Measurements from ENCODE around the gene SEMA6B.

SEMA6B gene

DNA sequence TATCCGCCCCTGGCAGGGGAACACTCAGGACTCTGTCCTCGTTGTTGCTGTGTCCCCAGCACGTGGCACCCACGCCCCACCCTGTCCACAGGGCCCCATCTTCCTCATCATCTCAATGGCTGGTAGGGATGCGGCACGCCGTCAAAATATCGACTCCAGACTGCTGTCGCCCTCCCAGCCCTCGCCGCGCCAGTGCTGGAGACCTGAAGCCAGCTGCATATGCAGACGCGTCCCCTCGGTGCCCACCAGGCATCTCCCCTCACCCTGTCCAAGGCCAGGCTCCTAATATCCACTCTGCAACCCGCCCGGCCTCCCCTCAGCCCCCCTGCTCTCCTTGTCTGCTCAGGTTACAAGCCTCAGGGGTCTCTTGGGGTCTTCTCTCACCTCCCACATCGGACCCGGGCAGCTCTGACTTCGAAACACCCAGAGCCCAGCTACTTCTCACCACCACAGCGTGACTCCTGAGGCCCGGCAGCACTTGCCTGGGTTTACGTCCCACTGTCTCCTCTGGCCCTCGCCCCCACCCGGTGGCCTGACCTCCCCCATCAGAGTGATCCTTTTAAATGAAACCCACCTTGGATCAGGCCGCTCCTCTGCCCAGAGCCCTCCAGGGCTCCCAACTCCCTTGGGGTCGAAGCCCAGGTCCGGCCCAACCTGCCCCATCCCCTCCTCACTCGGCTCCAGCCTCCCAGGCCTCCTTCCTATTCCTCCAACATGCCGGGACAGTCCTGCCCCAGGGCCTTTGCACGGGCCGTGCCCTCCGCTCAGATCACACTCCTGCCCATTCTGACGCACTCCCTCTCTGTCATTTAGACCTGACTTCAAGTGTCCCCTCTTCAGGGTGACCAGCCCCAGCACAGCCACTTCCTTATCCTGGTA, 53.7 kb downstream of the SEMA6B start:
- TF ChIP-seq, protein P1, sequence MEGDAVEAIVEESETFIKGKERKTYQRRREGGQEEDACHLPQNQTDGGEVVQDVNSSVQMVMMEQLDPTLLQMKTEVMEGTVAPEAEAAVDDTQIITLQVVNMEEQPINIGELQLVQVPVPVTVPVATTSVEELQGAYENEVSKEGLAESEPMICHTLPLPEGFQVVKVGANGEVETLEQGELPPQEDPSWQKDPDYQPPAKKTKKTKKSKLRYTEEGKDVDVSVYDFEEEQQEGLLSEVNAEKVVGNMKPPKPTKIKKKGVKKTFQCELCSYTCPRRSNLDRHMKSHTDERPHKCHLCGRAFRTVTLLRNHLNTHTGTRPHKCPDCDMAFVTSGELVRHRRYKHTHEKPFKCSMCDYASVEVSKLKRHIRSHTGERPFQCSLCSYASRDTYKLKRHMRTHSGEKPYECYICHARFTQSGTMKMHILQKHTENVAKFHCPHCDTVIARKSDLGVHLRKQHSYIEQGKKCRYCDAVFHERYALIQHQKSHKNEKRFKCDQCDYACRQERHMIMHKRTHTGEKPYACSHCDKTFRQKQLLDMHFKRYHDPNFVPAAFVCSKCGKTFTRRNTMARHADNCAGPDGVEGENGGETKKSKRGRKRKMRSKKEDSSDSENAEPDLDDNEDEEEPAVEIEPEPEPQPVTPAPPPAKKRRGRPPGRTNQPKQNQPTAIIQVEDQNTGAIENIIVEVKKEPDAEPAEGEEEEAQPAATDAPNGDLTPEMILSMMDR (conservative IDR thresholded peaks at IDR 0.05; ENCODE audit: low read depth, low read length), result no peak

DNA sequence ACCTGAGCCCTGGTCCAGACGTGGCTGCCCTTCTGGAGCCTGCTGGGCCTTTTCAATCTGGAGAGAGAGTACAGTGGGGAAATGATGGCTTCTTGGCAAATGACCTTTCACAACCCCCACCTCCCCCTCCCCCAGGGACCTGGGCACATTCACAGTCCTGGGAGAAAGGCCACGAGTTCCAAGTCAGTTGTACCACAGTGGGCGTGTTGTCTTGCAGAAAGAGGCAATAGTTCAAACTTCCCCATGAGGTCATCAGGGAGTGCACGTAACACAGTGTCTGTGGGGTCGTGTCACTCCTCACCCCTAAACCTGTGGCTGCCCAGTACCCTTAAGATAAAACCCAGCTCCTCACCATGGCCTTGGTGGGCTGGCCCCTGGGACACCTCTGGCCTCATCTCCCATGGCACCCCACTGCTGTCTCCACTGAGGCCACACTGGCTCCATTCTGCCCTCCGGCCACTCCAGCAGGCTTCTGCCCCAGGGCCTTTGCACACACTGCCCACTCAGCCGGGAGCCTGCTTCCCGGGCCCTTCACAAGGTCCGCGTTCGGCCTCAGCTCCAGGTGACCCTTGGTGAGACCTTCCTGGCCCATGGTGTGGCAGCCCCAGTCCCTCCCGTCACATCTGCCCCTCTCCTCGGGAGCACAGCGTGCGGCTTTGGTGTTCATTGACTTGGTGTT, 54.5 kb downstream of the SEMA6B start:
- H3K4me3 ChIP-seq (ENCODE audit: low read depth, low read length), result no peak overlapping the region
- TF ChIP-seq, protein P1 (conservative IDR thresholded peaks at IDR 0.05; ENCODE audit: low read depth, low read length), result no peak
- no peak for DNase-seq (ENCODE audit: low read depth)

More for the DNA sequence above, 53.7 kb downstream of the SEMA6B start:
- DNase-seq (ENCODE audit: low read depth), result no peak
- no peak overlapping the region for H3K4me3 ChIP-seq (ENCODE audit: low read depth, low read length)

DNA sequence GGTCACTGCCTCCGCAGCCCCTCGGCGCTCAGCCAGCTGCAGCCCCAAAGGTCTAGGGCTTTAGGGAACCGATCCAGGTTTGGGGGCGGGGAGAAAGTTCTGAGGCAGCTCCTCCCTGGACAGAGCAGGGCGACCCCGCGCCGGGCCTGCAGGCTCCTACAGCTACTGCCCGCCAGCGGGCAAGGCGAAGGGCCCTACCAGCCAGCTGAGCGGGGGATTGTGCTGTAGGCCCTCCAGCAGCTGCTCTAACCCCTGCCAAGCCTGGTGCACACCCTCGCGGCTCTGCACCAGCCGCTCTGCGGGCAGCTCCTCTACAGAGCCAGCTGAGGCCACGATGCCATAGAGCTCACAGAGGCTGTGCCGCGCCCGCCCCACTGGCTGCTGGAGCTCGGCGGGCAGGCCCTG, 55.2 kb downstream of the SEMA6B start:
- no peak overlapping the region for H3K4me3 ChIP-seq (ENCODE audit: low read depth, low read length)
- TF ChIP-seq, protein P1 (conservative IDR thresholded peaks at IDR 0.05; ENCODE audit: low read depth, low read length), result no peak
- DNase-seq (ENCODE audit: low read depth), result no peak

DNA sequence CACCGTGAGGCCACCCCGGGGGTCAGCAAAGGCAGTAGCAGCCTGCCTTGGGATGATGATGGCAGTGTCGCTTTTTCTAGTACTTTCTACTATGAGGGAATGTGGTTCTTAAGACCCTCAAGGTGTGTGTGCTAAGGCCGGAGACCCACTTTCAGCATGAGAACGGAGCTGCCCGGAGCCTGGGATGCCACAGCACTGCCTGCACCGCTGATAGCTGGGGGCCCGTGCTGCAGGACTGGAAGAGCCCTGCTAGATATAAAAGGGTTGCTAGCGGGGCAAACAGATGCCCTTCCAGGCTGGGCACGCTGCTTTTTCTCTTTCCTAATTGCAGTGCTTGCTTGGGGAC, 55.7 kb downstream of the SEMA6B start:
- H3K4me3 ChIP-seq (ENCODE audit: low read depth, low read length), result no peak overlapping the region
- DNase-seq (ENCODE audit: low read depth), result no peak

DNA sequence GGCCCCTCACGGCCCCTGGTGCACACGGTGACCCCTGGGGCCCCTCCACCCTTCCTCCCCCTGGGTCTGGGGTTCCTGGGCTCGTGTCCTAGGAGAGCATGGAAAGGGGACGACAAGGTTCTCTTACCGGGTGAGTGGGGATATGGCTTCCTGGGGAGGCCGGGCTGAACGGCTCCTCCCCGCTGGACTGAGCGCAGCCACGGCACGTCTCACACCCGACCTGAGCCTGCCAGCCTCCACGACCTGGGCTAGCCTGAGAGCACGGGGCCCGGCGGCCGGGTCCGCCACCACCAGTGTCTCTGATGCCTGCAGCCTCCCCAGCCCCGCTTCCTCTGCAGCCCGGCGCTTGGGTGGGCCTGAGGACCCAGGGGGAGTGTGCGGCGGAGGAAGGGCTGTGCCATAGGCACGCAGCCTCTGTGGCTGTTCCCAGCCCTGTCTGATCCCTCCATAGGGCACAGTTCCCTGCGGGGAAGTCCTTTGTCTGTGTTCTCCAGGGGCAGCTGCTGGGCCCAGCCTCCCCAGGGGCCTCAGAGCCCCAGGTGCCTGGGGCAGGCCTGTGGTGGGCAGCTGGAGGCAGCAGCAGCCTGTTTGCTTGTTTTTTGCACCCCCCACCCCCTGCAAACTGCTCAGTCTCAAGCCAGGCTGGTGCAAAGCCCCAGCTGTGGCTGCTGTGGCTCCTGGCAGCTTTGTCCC, 56.2 kb downstream of the SEMA6B start:
- DNase-seq (ENCODE audit: low read depth), result no peak

More for the DNA sequence above, 55.7 kb downstream of the SEMA6B start:
- TF ChIP-seq, protein P1 (conservative IDR thresholded peaks at IDR 0.05; ENCODE audit: low read depth, low read length), result no peak

DNA sequence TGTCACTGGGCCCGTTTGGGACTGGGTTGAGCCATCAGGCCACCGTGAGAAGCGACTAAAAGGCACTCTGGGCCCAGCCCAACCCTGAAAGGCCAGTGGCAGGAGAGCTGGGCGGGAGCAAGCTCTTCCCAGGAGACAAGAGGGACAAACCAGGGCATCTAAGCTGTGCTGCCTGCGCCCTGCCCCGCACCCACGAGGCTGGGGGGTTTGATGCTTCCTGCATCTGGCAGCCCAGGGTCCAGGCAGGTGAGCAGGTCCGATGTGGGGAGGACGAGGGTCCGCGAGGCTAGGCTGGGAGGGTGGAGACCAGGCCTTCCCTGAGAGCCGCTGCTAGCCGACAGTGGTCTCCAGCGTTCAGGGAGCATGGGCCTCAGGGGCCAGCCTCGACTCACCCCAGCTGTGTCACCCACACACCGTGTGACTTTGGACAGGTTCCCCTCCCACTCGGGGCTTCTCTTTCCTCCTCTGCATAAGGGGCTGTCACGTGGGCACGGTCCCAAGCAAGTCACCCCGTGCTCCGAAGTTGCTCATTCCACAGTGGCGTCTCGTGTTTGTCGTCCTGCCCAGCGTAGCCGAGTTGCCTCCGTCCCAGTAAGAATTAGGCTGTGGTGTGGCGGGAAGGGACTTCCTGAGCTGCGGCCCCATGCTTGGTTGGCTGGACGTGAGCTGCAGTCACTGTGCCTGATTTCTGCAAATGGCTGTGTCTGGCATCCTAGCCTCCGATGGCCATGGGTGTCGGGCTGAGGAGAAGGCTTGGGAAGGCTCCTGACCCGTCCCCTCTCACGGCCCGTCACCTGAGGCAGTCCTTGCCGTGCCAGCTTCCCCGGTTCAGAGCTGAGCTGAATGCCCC, 57.0 kb downstream of the SEMA6B start:
- DNase-seq (ENCODE audit: low read depth), result no peak
- TF ChIP-seq, protein P1 (conservative IDR thresholded peaks at IDR 0.05; ENCODE audit: low read depth, low read length), result no peak
- no peak overlapping the region for H3K4me3 ChIP-seq (ENCODE audit: low read depth, low read length)

More for the DNA sequence above, 56.2 kb downstream of the SEMA6B start:
- TF ChIP-seq, protein P1 (conservative IDR thresholded peaks at IDR 0.05; ENCODE audit: low read depth, low read length), result no peak
- H3K4me3 ChIP-seq (ENCODE audit: low read depth, low read length), result no peak overlapping the region
